ENCODE data around the gene ATP5ME.

ATP5ME gene

GRCh38 chr4:630656-631055 lies 43.4 kb downstream of the ATP5ME start:
- no peak overlapping the region for H2BK120ac ChIP-seq (ENCODE audit: insufficient read depth, low read length, poor library complexity)
- no peak overlapping the region for H2AK5ac ChIP-seq (ENCODE audit: low read length)
- H4K12ac ChIP-seq (ENCODE audit: low read depth, low read length) = no peak overlapping the region
- no peak overlapping the region for H3K4ac ChIP-seq (ENCODE audit: low read depth, low read length)
- H3K27me3 ChIP-seq (ENCODE audit: insufficient read depth, low read length) = no peaks in the 10 kb centered on the region
- no peaks in the 10 kb centered on the region for H3K79me1 ChIP-seq (ENCODE audit: low read length)
- WGBS (ENCODE audit: extremely low coverage, insufficient coverage, insufficient read length) = no CpG with 5 or more reads among the region's 9 CpGs
- H3K9ac ChIP-seq (ENCODE audit: low read length) = no peak overlapping the region
- H2BK5ac ChIP-seq (ENCODE audit: low read depth, low read length, poor library complexity) = no peak overlapping the region
- H2AFZ ChIP-seq (ENCODE audit: insufficient read depth, low read length, poor library complexity) = no peak overlapping the region
- no peaks in the 10 kb centered on the region for H3K79me2 ChIP-seq (ENCODE audit: control insufficient read depth, insufficient read depth, low read length, poor library complexity)
- peaks cover 0 to under 1% of the 10 kb centered on the region in 2 experiments for H3K4me1 ChIP-seq (ENCODE audit: control insufficient read depth in 1 of 2, insufficient read depth in 2 of 2, low read length in 2 of 2)
- H2BK12ac ChIP-seq (ENCODE audit: low read length) = no peak overlapping the region
- DNase-seq = no peak
- no peak overlapping the region for H3K27ac ChIP-seq (ENCODE audit: low read depth, low read length)
- no peak overlapping the region for H3K4me3 ChIP-seq (ENCODE audit: low read depth, low read length)
- H3K18ac ChIP-seq (ENCODE audit: low read length) = no peak overlapping the region
- peaks cover 23% of the 10 kb centered on the region for H3K9me3 ChIP-seq (ENCODE audit: insufficient read depth, low read depth, low read length)
- no peak overlapping the region for H3K23ac ChIP-seq (ENCODE audit: low read length)
- no peak overlapping the region for H3K14ac ChIP-seq (ENCODE audit: low read length)
- no peak overlapping the region for H4K91ac ChIP-seq (ENCODE audit: low read depth, low read length)
- no peaks in the 10 kb centered on the region for H3K36me3 ChIP-seq (ENCODE audit: control insufficient read depth in 1 of 2, insufficient read depth in 2 of 2, low read length in 2 of 2)
- no peak overlapping the region for H4K8ac ChIP-seq (ENCODE audit: low read depth, low read length)
- no peak overlapping the region for H3K4me2 ChIP-seq (ENCODE audit: low read length)

GRCh38 chr4:629915-630641 lies 44.0 kb downstream of the ATP5ME start:
- no CpG with 5 or more reads among the region's 20 CpGs for WGBS (ENCODE audit: extremely low coverage, insufficient coverage, insufficient read length)
- Histone ChIP-seq H2BK120ac (ENCODE audit: insufficient read depth, low read length, poor library complexity) (no peak overlapping the region), H4K8ac (ENCODE audit: low read depth, low read length) (no peak overlapping the region), H4K91ac (ENCODE audit: low read depth, low read length) (no peak overlapping the region), H3K23ac (ENCODE audit: low read length) (no peak overlapping the region), H3K79me1 (ENCODE audit: low read length) (no peaks in the 10 kb centered on the region), H2BK5ac (ENCODE audit: low read depth, low read length, poor library complexity) (no peak overlapping the region), H3K9ac (ENCODE audit: low read length) (no peak overlapping the region), H3K4me1 (ENCODE audit: control insufficient read depth in 1 of 2, insufficient read depth in 2 of 2, low read length in 2 of 2) (peaks cover 2 to 3% of the 10 kb centered on the region in 2 experiments), H2BK12ac (ENCODE audit: low read length) (no peak overlapping the region), H3K27me3 (ENCODE audit: insufficient read depth, low read length) (no peaks in the 10 kb centered on the region), H3K9me3 (ENCODE audit: insufficient read depth, low read depth, low read length) (peaks cover 23% of the 10 kb centered on the region), H3K4ac (ENCODE audit: low read depth, low read length) (no peak overlapping the region), H3K18ac (ENCODE audit: low read length) (no peak overlapping the region), H3K4me2 (ENCODE audit: low read length) (no peak overlapping the region), H3K14ac (ENCODE audit: low read length) (no peak overlapping the region), H2AK5ac (ENCODE audit: low read length) (no peak overlapping the region), H3K79me2 (ENCODE audit: control insufficient read depth, insufficient read depth, low read length, poor library complexity) (no peaks in the 10 kb centered on the region), H3K27ac (ENCODE audit: low read depth, low read length) (no peak overlapping the region), H2AFZ (ENCODE audit: insufficient read depth, low read length, poor library complexity) (no peak overlapping the region), H3K4me3 (ENCODE audit: low read depth, low read length) (no peak overlapping the region), H3K36me3 (ENCODE audit: control insufficient read depth in 1 of 2, insufficient read depth in 2 of 2, low read length in 2 of 2) (no peaks in the 10 kb centered on the region), H4K12ac (ENCODE audit: low read depth, low read length) (no peak overlapping the region)
- DNase-seq = no peak

GRCh38 chr4:629636-629914 lies 44.5 kb downstream of the ATP5ME start:
- Histone ChIP-seq H3K4me3 (ENCODE audit: low read depth, low read length) (no peak overlapping the region), H2AFZ (ENCODE audit: insufficient read depth, low read length, poor library complexity) (no peak overlapping the region), H3K27ac (ENCODE audit: low read depth, low read length) (no peak overlapping the region), H3K4ac (ENCODE audit: low read depth, low read length) (no peak overlapping the region), H2BK12ac (ENCODE audit: low read length) (no peak overlapping the region), H3K18ac (ENCODE audit: low read length) (no peak overlapping the region), H3K9ac (ENCODE audit: low read length) (no peak overlapping the region), H3K79me1 (ENCODE audit: low read length) (no peaks in the 10 kb centered on the region), H3K9me3 (ENCODE audit: insufficient read depth, low read depth, low read length) (peaks cover 23% of the 10 kb centered on the region), H3K79me2 (ENCODE audit: control insufficient read depth, insufficient read depth, low read length, poor library complexity) (no peaks in the 10 kb centered on the region), H3K4me2 (ENCODE audit: low read length) (no peak overlapping the region), H3K14ac (ENCODE audit: low read length) (no peak overlapping the region), H3K36me3 (ENCODE audit: control insufficient read depth in 1 of 2, insufficient read depth in 2 of 2, low read length in 2 of 2) (no peaks in the 10 kb centered on the region), H3K23ac (ENCODE audit: low read length) (no peak overlapping the region), H2BK5ac (ENCODE audit: low read depth, low read length, poor library complexity) (no peak overlapping the region), H4K8ac (ENCODE audit: low read depth, low read length) (no peak overlapping the region), H4K12ac (ENCODE audit: low read depth, low read length) (no peak overlapping the region), H3K27me3 (ENCODE audit: insufficient read depth, low read length) (no peaks in the 10 kb centered on the region), H4K91ac (ENCODE audit: low read depth, low read length) (no peak overlapping the region), H2AK5ac (ENCODE audit: low read length) (no peak overlapping the region), H2BK120ac (ENCODE audit: insufficient read depth, low read length, poor library complexity) (no peak overlapping the region), H3K4me1 (ENCODE audit: control insufficient read depth in 1 of 2, insufficient read depth in 2 of 2, low read length in 2 of 2) (peaks cover 6% of the 10 kb centered on the region in 2 experiments)
- no peak for DNase-seq
- no CpG with 5 or more reads among the region's 9 CpGs for WGBS (ENCODE audit: extremely low coverage, insufficient coverage, insufficient read length)

GRCh38 chr4:628821-629635 lies 45.0 kb downstream of the ATP5ME start:
- H2AK5ac ChIP-seq (ENCODE audit: low read length) = no peak overlapping the region
- H4K12ac ChIP-seq (ENCODE audit: low read depth, low read length) = no peak overlapping the region
- no peak for DNase-seq
- H2AFZ ChIP-seq (ENCODE audit: insufficient read depth, low read length, poor library complexity) = no peak overlapping the region
- peaks cover 23% of the 10 kb centered on the region for H3K9me3 ChIP-seq (ENCODE audit: insufficient read depth, low read depth, low read length)
- no peak overlapping the region for H3K4ac ChIP-seq (ENCODE audit: low read depth, low read length)
- H2BK12ac ChIP-seq (ENCODE audit: low read length) = no peak overlapping the region
- H3K79me2 ChIP-seq (ENCODE audit: control insufficient read depth, insufficient read depth, low read length, poor library complexity) = no peaks in the 10 kb centered on the region
- no peak overlapping the region for H4K8ac ChIP-seq (ENCODE audit: low read depth, low read length)
- no peak overlapping the region for H3K4me3 ChIP-seq (ENCODE audit: low read depth, low read length)
- no peaks in the 10 kb centered on the region for H3K27me3 ChIP-seq (ENCODE audit: insufficient read depth, low read length)
- H3K14ac ChIP-seq (ENCODE audit: low read length) = no peak overlapping the region
- no peak overlapping the region for H2BK120ac ChIP-seq (ENCODE audit: insufficient read depth, low read length, poor library complexity)
- H3K4me2 ChIP-seq (ENCODE audit: low read length) = no peak overlapping the region
- H3K36me3 ChIP-seq (ENCODE audit: control insufficient read depth in 1 of 2, insufficient read depth in 2 of 2, low read length in 2 of 2) = no peaks in the 10 kb centered on the region
- H4K91ac ChIP-seq (ENCODE audit: low read depth, low read length) = no peak overlapping the region
- no CpG with 5 or more reads among the region's 27 CpGs for WGBS (ENCODE audit: extremely low coverage, insufficient coverage, insufficient read length)
- H3K79me1 ChIP-seq (ENCODE audit: low read length) = no peaks in the 10 kb centered on the region
- no peak overlapping the region for H3K18ac ChIP-seq (ENCODE audit: low read length)
- H2BK5ac ChIP-seq (ENCODE audit: low read depth, low read length, poor library complexity) = no peak overlapping the region
- H3K4me1 ChIP-seq (ENCODE audit: control insufficient read depth in 1 of 2, insufficient read depth in 2 of 2, low read length in 2 of 2) = peaks cover 6% of the 10 kb centered on the region in 2 experiments
- H3K27ac ChIP-seq (ENCODE audit: low read depth, low read length) = no peak overlapping the region
- H3K9ac ChIP-seq (ENCODE audit: low read length) = no peak overlapping the region
- no peak overlapping the region for H3K23ac ChIP-seq (ENCODE audit: low read length)

All from trophoblast cell (in vitro differentiated cells and primary cell).